GM20000 (cell line): Measurements from ENCODE around the gene ELL2.

Experiments used
- DNase-seq: peaks from one replicate; pipeline ENCODE4 v3.0.0; 2012; ENCODE audit warnings: low spot score
- TF ChIP-seq, protein P1 (sequence below): IDR thresholded peaks from 2 replicates; pipeline ENCODE4 v1.5.1; 2012; ENCODE audit warnings: mild to moderate bottlenecking, control low read depth; ENCODE audit errors: extremely low read depth, missing control alignments

Gene ELL2

DNA sequence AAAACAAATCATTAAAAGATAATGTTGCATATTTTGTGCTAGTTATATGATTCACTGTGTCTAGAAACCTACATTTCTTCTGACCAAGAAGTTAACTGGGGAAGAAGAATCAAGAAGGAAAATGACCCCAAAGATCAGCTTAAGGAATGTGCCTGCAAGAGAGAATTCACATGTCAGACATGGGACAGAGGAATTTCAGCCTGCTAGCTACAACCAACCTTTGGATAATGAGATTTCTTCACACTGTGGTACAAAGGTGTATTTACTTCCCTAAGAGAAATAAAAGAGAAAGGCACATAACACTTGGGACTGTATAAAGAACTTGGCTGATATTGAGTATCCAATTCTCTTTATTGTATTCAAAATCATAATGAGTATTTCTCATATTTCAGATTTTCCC is 39.6 kb upstream of the ELL2 start:
- TF ChIP-seq, protein P1, sequence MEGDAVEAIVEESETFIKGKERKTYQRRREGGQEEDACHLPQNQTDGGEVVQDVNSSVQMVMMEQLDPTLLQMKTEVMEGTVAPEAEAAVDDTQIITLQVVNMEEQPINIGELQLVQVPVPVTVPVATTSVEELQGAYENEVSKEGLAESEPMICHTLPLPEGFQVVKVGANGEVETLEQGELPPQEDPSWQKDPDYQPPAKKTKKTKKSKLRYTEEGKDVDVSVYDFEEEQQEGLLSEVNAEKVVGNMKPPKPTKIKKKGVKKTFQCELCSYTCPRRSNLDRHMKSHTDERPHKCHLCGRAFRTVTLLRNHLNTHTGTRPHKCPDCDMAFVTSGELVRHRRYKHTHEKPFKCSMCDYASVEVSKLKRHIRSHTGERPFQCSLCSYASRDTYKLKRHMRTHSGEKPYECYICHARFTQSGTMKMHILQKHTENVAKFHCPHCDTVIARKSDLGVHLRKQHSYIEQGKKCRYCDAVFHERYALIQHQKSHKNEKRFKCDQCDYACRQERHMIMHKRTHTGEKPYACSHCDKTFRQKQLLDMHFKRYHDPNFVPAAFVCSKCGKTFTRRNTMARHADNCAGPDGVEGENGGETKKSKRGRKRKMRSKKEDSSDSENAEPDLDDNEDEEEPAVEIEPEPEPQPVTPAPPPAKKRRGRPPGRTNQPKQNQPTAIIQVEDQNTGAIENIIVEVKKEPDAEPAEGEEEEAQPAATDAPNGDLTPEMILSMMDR, result no peak
- no peak for DNase-seq

DNA sequence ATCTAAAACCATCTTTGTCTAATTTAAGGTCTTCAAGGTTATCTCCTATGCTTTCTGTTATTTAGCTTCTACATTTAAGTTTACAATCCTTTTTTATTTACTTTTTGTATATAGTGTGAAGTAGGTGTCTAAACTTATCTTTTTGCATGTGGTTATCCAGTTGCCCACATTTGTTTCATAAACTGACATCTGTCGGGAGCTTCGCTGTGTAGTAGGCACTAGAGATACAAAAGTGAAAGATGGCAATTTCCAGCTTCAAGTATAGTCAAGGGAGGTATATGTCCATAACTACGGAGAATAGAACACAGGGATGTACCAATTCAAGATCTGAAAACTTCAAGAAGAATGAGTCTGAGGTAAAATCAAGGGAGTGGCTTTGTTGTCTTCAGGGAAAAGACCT is 38.7 kb upstream of the ELL2 start:
- TF ChIP-seq, protein P1, result no peak
- no peak for DNase-seq

DNA sequence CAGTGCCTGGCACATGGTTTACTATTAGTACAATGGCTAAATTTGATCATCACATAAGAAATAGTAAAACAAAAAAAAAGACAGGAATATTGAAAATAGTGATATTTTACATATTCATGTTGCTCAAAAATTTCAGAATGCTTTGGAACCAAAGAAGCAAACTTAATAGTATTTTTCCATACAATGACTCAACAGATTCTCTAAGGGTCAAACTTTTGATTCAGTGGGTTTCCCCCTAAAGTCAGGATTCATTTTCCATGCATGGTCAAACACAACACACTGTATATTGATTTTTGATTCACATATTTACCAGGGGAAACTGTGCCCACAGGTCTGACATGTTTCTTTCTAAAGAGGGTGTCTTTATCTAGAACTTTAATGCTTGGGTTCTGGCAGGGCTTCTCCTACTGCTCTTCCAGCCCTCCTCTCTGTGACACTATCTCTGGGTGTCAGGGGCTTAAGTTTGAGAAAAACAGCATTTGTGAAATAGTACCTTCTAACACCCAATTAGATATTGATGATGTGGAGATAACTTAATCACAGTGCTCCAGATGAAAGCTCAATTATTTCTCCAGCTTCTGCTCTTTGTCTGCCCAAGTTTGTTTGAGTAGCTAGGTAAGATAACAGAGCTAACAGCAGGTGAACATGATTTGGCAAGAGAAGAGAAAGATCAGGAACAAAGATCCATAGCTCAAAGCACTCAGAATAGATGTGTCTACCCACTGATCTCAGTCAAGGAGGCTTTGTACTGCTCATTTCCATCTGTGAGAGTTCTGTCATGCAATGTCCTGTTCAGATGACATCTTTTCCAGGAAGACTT is 35.5 kb upstream of the ELL2 start:
- TF ChIP-seq, protein P1, result no peak
- DNase-seq, result no peak

DNA sequence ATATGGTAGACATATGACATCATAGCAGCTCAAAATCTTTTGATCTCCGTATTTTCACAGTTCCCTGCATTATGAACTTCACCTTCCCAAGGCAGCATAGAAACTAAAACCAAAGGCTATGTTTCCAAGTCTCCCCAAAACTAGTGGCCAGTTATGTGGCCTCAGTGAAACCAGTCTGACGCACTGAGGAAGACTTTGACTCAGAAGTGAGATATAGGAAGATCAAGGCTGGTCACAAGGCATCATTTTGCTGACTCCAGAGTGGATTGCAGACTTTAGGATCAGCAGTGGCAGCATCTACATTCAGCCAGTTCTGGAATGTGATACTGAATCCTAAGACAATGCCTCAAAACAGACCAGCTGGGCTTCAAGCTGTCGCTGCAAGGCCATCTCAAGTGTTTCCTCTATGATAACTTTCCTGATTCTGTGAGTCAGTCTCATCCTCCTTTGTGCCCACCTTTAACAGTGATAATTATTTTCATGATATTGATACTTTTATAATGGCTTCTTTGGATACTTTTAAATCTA is 34.4 kb upstream of the ELL2 start:
- TF ChIP-seq, protein P1, result no peak
- DNase-seq, result no peak

DNA sequence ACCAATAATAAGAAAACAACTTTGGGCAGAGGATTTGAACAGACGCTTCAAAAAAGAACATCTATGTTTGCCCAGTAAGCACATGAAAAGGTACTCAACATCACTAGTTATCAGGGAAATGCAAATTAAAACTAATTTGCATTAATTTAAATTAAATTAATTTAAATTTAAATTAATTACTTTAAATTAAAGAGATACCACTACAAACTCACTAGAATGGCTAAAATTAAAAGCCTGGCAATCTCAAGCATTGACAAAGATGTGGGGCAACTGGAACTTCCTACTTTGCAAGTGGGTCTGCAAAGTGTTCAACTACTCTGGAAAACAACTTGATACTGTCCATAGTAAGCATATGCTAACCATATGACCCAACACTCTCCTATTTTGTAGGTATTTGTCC is 32.1 kb upstream of the ELL2 start:
- no peak for DNase-seq
- TF ChIP-seq, protein P1, result no peak

DNA sequence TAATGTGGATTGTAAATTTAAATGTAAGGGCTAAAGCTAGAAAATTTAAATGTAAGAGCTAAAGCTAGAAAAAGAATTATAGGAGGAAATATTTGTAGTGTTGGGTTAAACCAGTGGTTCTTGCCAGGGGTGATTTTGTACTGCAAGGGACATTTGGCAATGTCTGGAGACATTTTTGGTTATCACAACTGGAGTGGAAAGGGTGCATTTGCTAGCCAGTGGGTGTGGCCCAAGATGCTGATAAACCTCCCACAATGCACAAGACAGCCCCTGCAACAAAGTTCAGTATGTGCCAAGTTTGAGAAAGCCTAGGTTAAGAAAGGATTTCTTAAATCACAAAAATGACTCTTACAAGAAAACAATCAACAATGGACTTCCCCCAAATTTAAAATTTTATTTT is 31.6 kb upstream of the ELL2 start:
- TF ChIP-seq, protein P1, result no peak
- DNase-seq, result no peak

DNA sequence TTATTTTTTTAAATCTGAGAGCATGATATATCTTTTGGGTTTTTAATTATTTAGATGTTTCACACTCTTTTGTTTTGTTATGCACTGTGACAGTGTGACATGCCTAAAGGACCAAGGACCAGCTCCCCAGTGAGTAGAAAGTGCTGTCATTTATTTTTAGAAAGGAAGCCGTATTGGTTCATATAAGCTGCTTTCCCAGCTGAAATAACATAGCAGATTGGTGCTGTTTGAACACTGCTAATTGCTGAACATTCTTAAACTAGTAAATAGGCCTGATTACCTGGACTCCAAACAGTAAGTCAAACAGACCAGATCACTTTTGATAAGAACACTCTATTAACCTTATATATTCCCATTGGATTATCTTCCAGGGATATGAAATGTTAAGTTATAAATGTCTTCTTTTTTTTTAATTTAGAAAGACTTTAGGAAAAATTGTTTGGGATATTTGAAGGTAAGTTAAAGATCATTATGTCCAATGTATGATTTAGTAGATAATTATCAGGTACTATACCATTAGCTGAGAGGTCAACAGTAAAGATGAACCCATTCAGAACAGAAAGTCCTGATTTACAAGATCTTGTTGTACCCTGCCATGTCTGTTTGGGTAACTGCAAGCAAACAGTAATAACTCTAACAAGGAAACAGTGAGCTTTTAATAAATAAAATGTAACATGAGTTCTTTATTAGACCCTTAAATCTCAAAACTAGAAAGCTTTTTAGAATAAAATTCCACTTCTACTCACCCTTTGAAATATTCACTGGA is 27.8 kb upstream of the ELL2 start:
- DNase-seq, result no peak
- TF ChIP-seq, protein P1, result no peak
